ENCODE data around the gene CENPL.

CENPL gene

GRCh38 chr1:173868266-173869020, 43.8 kb upstream of the CENPL start, which contains the start of gene ZBTB37:
TSS of gene ZBTB37 (plus strand) at chr1:173868380. CDS start at chr1:173870226, 1,846 bp downstream.
- peak within 1 kb of the TSS; percentile 70 for H3K27ac ChIP-seq
- in situ Hi-C loops (cut with HindIII; ENCODE audit: low pct_ligation_motif_present, low sequenced_read_pairs): no loop called here
- peak within 1 kb of the TSS; percentile 95 for H3K4me3 ChIP-seq (ENCODE audit: low read depth, low read length)
- no peaks in the 10 kb centered on the region for H3K27me3 ChIP-seq (replicated peaks)
- DNase-seq: peak; percentile 40
- TF ChIP-seq CTCF (IDR thresholded peaks at IDR 0.05; ENCODE audit: low read depth, low read length, missing control alignments): no peak
- H3K36me3 ChIP-seq (replicated peaks): peaks cover 44% of the 10 kb centered on the region

- Histone ChIP-seq H3K36me3 (replicated peaks) (peaks cover 50% of the 10 kb centered on the region), H3K4me3 (ENCODE audit: low read depth, low read length) (peak within 1 kb of the TSS; percentile 95), H3K27me3 (replicated peaks) (no peaks in the 10 kb centered on the region), H3K27ac (peak within 1 kb of the TSS; percentile 70)
- peak; percentile 99 for DNase-seq
- no peak for TF ChIP-seq CTCF (IDR thresholded peaks at IDR 0.05; ENCODE audit: low read depth, low read length, missing control alignments)
- in situ Hi-C loops (cut with HindIII; ENCODE audit: low pct_ligation_motif_present, low sequenced_read_pairs): no loop called here
Measured at GRCh38 chr1:173867753-173868265, 43.1 kb upstream of the CENPL start, which contains the start of gene GAS5. TSS of gene GAS5 (minus strand) at chr1:173867989.

GRCh38 chr1:173867141-173867752, 42.6 kb upstream of the CENPL start:
- peak overlapping the region; percentile 70 for H3K27ac ChIP-seq
- in situ Hi-C loops (cut with HindIII; ENCODE audit: low pct_ligation_motif_present, low sequenced_read_pairs): no loop called here
- peaks cover 56% of the 10 kb centered on the region for H3K36me3 ChIP-seq (replicated peaks)
- peak overlapping the region; percentile 95 for H3K4me3 ChIP-seq (ENCODE audit: low read depth, low read length)
- DNase-seq: no peak
- no peak for TF ChIP-seq CTCF (IDR thresholded peaks at IDR 0.05; ENCODE audit: low read depth, low read length, missing control alignments)
- H3K27me3 ChIP-seq (replicated peaks): no peaks in the 10 kb centered on the region

- in situ Hi-C loops (cut with HindIII; ENCODE audit: low pct_ligation_motif_present, low sequenced_read_pairs): no loop called here
- H3K36me3 ChIP-seq (replicated peaks): peaks cover 57% of the 10 kb centered on the region
- peak overlapping the region; percentile 70 for H3K27ac ChIP-seq
Measured at GRCh38 chr1:173866413-173867115, 41.9 kb upstream of the CENPL start.

More at GRCh38 chr1:173866413-173867115, 41.9 kb upstream of the CENPL start:
- Histone ChIP-seq H3K4me3 (ENCODE audit: low read depth, low read length) (peak overlapping the region; percentile 95), H3K27me3 (replicated peaks) (no peaks in the 10 kb centered on the region)
- no peak for TF ChIP-seq CTCF (IDR thresholded peaks at IDR 0.05; ENCODE audit: low read depth, low read length, missing control alignments)
- no peak for DNase-seq
